ENCODE results near the gene VPS52.

Gene VPS52

DNA sequence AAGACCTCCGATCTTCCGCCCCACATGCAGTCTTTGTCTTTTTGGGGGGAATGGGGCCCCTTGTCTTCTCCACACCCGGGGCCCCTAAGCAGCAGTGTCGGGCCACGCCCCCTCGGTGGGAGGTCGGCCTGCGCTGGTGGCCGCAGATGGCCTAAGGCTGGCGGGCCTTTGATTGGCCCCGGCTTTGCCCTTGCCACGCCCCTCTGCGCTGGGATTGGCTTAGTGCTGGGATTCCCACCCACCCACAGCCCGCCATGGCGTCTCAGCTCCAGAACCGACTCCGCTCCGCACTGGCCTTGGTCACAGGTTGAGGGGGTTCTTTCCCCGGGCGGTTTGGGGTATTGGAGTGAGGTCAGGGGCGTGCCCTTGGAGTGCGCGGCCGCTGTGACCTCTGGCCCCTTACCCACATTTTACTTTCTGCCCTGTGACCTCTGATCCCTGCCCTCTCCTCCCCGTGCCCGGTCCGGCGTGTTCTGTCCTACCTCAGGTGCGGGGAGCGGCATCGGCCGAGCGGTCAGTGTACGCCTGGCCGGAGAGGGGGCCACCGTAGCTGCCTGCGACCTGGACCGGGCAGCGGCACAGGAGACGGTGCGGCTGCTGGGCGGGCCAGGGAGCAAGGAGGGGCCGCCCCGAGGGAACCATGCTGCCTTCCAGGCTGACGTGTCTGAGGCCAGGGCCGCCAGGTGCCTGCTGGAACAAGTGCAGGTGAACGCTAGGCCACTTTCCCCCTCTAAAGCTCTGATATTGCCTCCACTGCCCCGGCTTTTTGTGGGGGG lies 67.1 kb downstream of the VPS52 start, which contains the start of gene HSD17B8:
HSD17B8 (plus strand) TSS at position 241 of the 776 bp plus-strand sequence; CDS start at position 255, 14 bp downstream.
- Mint-ChIP-seq H3K9me3 (no peaks in the 10 kb centered on the region), H3K36me3 (ENCODE audit: low read depth) (peaks cover 38% of the 10 kb centered on the region), H3K27me3 (ENCODE audit: low read depth) (no peaks in the 10 kb centered on the region), H3K4me3 (peak within 1 kb of the TSS; percentile 99 to 100 (median 100)), H3K27ac (peak within 1 kb of the TSS; percentile 92 to 99 (median 97)), H3K4me1 (peaks cover 67% of the 10 kb centered on the region)
- TF ChIP-seq CTCF (IDR thresholded peaks at IDR 0.05; ENCODE audit: unreplicated experiment in 3 of 3) = no peak

GRCh38 chr6:33204165-33204414 lies 67.6 kb downstream of the VPS52 start:
- H3K27me3 Mint-ChIP-seq (ENCODE audit: low read depth) = no peaks in the 10 kb centered on the region
- TF ChIP-seq CTCF (IDR thresholded peaks at IDR 0.05; ENCODE audit: unreplicated experiment in 3 of 3) = no peak
- peak overlapping the region; percentile 92 to 99 (median 97) for H3K27ac Mint-ChIP-seq
- H3K4me3 Mint-ChIP-seq = peak overlapping the region; percentile 99 to 100 (median 100)
- H3K9me3 Mint-ChIP-seq = no peaks in the 10 kb centered on the region
- peaks cover 35% of the 10 kb centered on the region for H3K36me3 Mint-ChIP-seq (ENCODE audit: low read depth)
- H3K4me1 Mint-ChIP-seq = peaks cover 62% of the 10 kb centered on the region

GRCh38 chr6:33203443-33204164 lies 68.1 kb downstream of the VPS52 start:
- Mint-ChIP-seq H3K36me3 (ENCODE audit: low read depth) (peaks cover 35% of the 10 kb centered on the region), H3K9me3 (no peaks in the 10 kb centered on the region), H3K27ac (peak overlapping the region; percentile 92 to 99 (median 97)), H3K4me3 (peak overlapping the region; percentile 99 to 100 (median 100)), H3K4me1 (peaks cover 62% of the 10 kb centered on the region), H3K27me3 (ENCODE audit: low read depth) (no peaks in the 10 kb centered on the region)
- TF ChIP-seq CTCF (IDR thresholded peaks at IDR 0.05; ENCODE audit: unreplicated experiment in 3 of 3) = no peak

DNA sequence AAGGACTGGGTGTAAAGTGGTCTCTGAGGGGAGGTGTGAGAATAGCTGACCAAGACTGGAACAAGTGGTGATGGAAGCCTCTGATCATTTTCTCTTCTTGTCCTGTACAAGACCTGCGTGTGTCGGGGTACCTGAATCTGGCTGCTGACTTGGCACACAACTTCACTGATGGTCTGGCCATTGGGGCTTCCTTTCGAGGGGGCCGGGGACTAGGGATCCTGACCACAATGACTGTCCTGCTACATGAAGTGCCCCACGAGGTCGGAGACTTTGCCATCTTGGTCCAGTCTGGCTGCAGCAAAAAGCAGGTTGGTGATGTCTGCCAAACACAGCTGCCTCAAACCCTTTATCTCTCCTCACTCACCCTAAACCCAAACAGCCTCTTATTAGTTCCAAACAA lies 68.9 kb downstream of the VPS52 start:
- Mint-ChIP-seq H3K27ac (peak overlapping the region; percentile 97 to 100 (median 99)), H3K4me3 (peak overlapping the region; percentile 99 to 100 (median 100)), H3K36me3 (ENCODE audit: low read depth) (peaks cover 35% of the 10 kb centered on the region), H3K27me3 (ENCODE audit: low read depth) (no peaks in the 10 kb centered on the region), H3K9me3 (no peaks in the 10 kb centered on the region), H3K4me1 (peaks cover 70% of the 10 kb centered on the region)
- no peak for TF ChIP-seq CTCF (IDR thresholded peaks at IDR 0.05; ENCODE audit: unreplicated experiment in 3 of 3)

DNA sequence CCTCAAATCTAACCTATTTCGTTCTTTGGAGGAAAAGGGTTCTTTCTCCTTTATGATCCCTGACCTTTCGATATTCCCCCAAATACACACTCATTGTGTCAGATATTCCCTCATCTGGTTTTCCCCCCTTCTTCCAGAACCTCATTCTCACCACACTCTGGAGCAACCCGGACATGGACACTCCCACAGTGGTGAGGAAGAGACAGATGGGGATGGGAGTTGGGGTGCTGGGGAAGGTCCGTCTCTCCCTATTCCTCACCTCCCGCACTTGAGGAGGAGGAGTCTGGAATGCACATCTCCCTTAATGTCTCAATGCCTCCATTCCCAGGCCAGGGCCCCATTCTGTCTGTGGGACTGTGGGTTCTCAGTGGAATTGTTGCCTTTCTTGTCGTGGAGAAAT lies 69.7 kb downstream of the VPS52 start:
- no peak for TF ChIP-seq CTCF (IDR thresholded peaks at IDR 0.05; ENCODE audit: unreplicated experiment in 3 of 3)
- H3K36me3 Mint-ChIP-seq (ENCODE audit: low read depth) = peaks cover 42% of the 10 kb centered on the region
- no peaks in the 10 kb centered on the region for H3K9me3 Mint-ChIP-seq
- H3K4me3 Mint-ChIP-seq = peak overlapping the region; percentile 99 to 100 (median 100)
- H3K4me1 Mint-ChIP-seq = peaks cover 77% of the 10 kb centered on the region
- H3K27me3 Mint-ChIP-seq (ENCODE audit: low read depth) = no peaks in the 10 kb centered on the region
- peak overlapping the region; percentile 97 to 100 (median 99) for H3K27ac Mint-ChIP-seq

All from nephron (organoid).